HCT116 (cell line): ENCODE results near the gene NPB. TPM values are rescaled to one million over a fixed set of nuclear protein-coding genes. Genes with fewer than 3 reads are reported as not detected.

Source experiments
- ATAC-seq: fragments of 200-7000 bp; cut with Tn5 transposase; 2 replicates; pipeline ENCODE4 v1.9.1; 2020; ENCODE audit warnings: mild to moderate bottlenecking, moderate library complexity
- BruUV-seq: library from RNA; stranded (reverse); fragments of 400-500 nt; replicated peaks from 2 replicates; lab custom pipeline; 2021; lab: Mats Ljungman, UMichigan
- CTCF ChIA-PET: fragments of 300-600 bp; sonication (Branson Sonifier 250); formaldehyde crosslinking; loops from one replicate; lab custom pipeline; 2021; ENCODE audit warnings: antibody characterized with exemption; lab: Charles Lee
- POLR2A ChIA-PET: fragments of 300-600, 350-600 bp; sonication (Branson Sonifier 250); formaldehyde crosslinking; loops from one replicate; lab custom pipeline; 2021; ENCODE audit warnings: antibody characterized with exemption; lab: Charles Lee
- RAD21 ChIA-PET, 2 experiments: fragments of 300-600 bp; sonication (Branson Sonifier 250); formaldehyde crosslinking; loops; one replicate each; lab custom pipeline; 2023; ENCODE audit warnings: low total read pairs in 2 of 2; ENCODE audit not compliant: uncharacterized antibody in 2 of 2, unreplicated experiment in 2 of 2, low non-redundant PET in 1 of 2; lab: Charles Lee
- DNase-seq: peaks from one replicate; pipeline ENCODE4 v3.0.0-alpha.2; 2010; ENCODE audit warnings: low read depth, low spot score
- H2AFZ ChIP-seq: fragments of 200-600 bp; shearing (Covaris generic), sonication (generic); 2 replicates; pipeline ENCODE4 v1.6.1; 2017; ENCODE audit warnings: low read depth, mixed run types, mixed read lengths, antibody characterized with exemption, low read length; ENCODE audit not compliant: poor library complexity, severe bottlenecking
- H3K27ac ChIP-seq: 2 replicates; pipeline ENCODE4 v1.5.1; 2012; ENCODE audit warnings: low read depth, low read length
- H3K27me3 ChIP-seq: fragments of 200-600 bp; sonication (generic); 2 replicates; pipeline ENCODE4 v1.6.1; 2016; ENCODE audit warnings: mixed run types, low read length, mixed read lengths; ENCODE audit not compliant: insufficient read depth
- H3K36me3 ChIP-seq, 2 experiments: fragments of 200-500 bp in 1 of 2; fragments of 200-600 bp in 1 of 2; sonication (Bioruptor generic) in 1 of 2; sonication (generic) in 1 of 2; 2 replicates each; pipeline versions ENCODE4 v1.5.1 to v1.6.1; 2014 to 2016; ENCODE audit warnings: low read length in 2 of 2, inconsistent platforms in 1 of 2, mixed read lengths in 1 of 2, mixed run types in 1 of 2; ENCODE audit not compliant: insufficient read depth in 2 of 2, control insufficient read depth in 1 of 2
- H3K4me1 ChIP-seq, 2 experiments: fragments of 200-600 bp in 1 of 2; sonication (generic) in 1 of 2; 2 replicates each; pipeline versions ENCODE4 v1.5.1 to v1.6.1; 2012 to 2017; ENCODE audit warnings: low read length in 2 of 2, inconsistent platforms in 1 of 2, mild to moderate bottlenecking in 1 of 2, mixed read lengths in 1 of 2, mixed run types in 1 of 2, moderate library complexity in 1 of 2; ENCODE audit not compliant: insufficient read depth in 2 of 2, control insufficient read depth in 1 of 2
- H3K4me2 ChIP-seq: fragments of 200-600 bp; sonication (generic); 2 replicates; pipeline ENCODE4 v1.6.1; 2017; ENCODE audit warnings: mixed run types, low read length, mixed read lengths
- H3K4me3 ChIP-seq, 2 experiments: fragments of 200-600 bp in 1 of 2; sonication (generic) in 1 of 2; replicated peaks in 1 of 2; 2 replicates each; pipeline ENCODE4 v1.5.1; 2011 to 2016; ENCODE audit warnings: low read length in 2 of 2, control low read depth in 1 of 2, low read depth in 1 of 2, mild to moderate bottlenecking in 1 of 2, mixed read lengths in 1 of 2, mixed run types in 1 of 2
- H3K79me2 ChIP-seq: fragments of 200-600 bp; sonication (generic); 2 replicates; pipeline ENCODE4 v1.6.1; 2017; ENCODE audit warnings: mild to moderate bottlenecking, mixed run types, low read length, moderate library complexity, mixed read lengths; ENCODE audit not compliant: insufficient read depth
- H3K9ac ChIP-seq: fragments of 200-600 bp; sonication (generic); 2 replicates; pipeline ENCODE4 v1.6.1; 2016; ENCODE audit warnings: low read length, mixed read lengths
- H3K9me2 ChIP-seq: fragments of 200-600 bp; sonication (generic), shearing (Covaris generic); 2 replicates; pipeline ENCODE4 v1.6.1; 2017; ENCODE audit warnings: mixed run types, mild to moderate bottlenecking, moderate library complexity; ENCODE audit not compliant: insufficient read depth
- H3K9me3 ChIP-seq, 2 experiments: fragments of 200-500 bp in 1 of 2; fragments of 200-600 bp in 1 of 2; sonication (Bioruptor generic) in 1 of 2; sonication (generic) in 1 of 2; 2 replicates each; pipeline ENCODE4 v1.6.1; 2014 to 2017; ENCODE audit warnings: low read length in 2 of 2, mixed read lengths in 2 of 2, inconsistent platforms in 1 of 2, low read depth in 1 of 2, mild to moderate bottlenecking in 1 of 2, mixed run types in 1 of 2, moderate library complexity in 1 of 2; ENCODE audit not compliant: control insufficient read depth in 1 of 2, insufficient read depth in 1 of 2
- H4K20me1 ChIP-seq: fragments of 200-600 bp; sonication (generic), shearing (Covaris generic); 2 replicates; pipeline ENCODE4 v1.6.1; 2017; ENCODE audit warnings: mixed run types, mild to moderate bottlenecking, moderate library complexity; ENCODE audit not compliant: insufficient read depth
- ATF3 ChIP-seq: IDR thresholded peaks from 2 replicates; pipeline ENCODE4 v1.6.1; 2012
- CEBPB ChIP-seq: IDR thresholded peaks from 2 replicates; pipeline ENCODE4 v1.6.1; 2012; ENCODE audit warnings: low read depth
- CTCF ChIP-seq, 3 experiments: fragments of 200-600 bp in 1 of 3; sonication (generic) in 1 of 3; IDR thresholded peaks in 2 of 3; conservative IDR thresholded peaks in 1 of 3; 2 replicates each; pipeline ENCODE4 v1.5.1; 2012 to 2017; ENCODE audit warnings: low read depth in 2 of 3, low read length in 2 of 3, antibody characterized with exemption in 1 of 3, borderline replicate concordance in 1 of 3, control low read depth in 1 of 3, mild to moderate bottlenecking in 1 of 3, mixed read lengths in 1 of 3, mixed run types in 1 of 3, moderate library complexity in 1 of 3; ENCODE audit not compliant: insufficient read depth in 1 of 3
- EZH2 ChIP-seq: fragments of 200-600 bp; sonication (generic); IDR thresholded peaks from 2 replicates; pipeline ENCODE4 v1.6.1; 2017; ENCODE audit warnings: antibody characterized with exemption, mixed run types
- EZH2phosphoT487 ChIP-seq: fragments of 200-600 bp; IDR thresholded peaks from 2 replicates; pipeline ENCODE4 v1.6.1; 2018; ENCODE audit warnings: antibody characterized with exemption, borderline replicate concordance
- FOSL1 ChIP-seq: IDR thresholded peaks from 2 replicates; pipeline ENCODE4 v1.6.1; 2012; ENCODE audit warnings: low read depth
- JUND ChIP-seq: IDR thresholded peaks from 2 replicates; pipeline ENCODE4 v1.6.1; 2012
- POLR2AphosphoS5 ChIP-seq: IDR thresholded peaks from 2 replicates; pipeline ENCODE4 v1.6.1; 2011; ENCODE audit warnings: mild to moderate bottlenecking, low read depth, low read length, moderate library complexity
- RAD21 ChIP-seq: IDR thresholded peaks from 2 replicates; pipeline ENCODE4 v1.6.1; 2012; ENCODE audit warnings: low read depth, mild to moderate bottlenecking
- REST ChIP-seq: IDR thresholded peaks from 2 replicates; pipeline ENCODE4 v1.6.1; 2012; ENCODE audit warnings: low read depth
- SIN3A ChIP-seq: IDR thresholded peaks from 2 replicates; pipeline ENCODE4 v1.6.1; 2012; ENCODE audit warnings: low read depth
- SP1 ChIP-seq: IDR thresholded peaks from 2 replicates; pipeline ENCODE4 v1.6.1; 2012; ENCODE audit warnings: low read depth
- SRF ChIP-seq: IDR thresholded peaks from 2 replicates; pipeline ENCODE4 v1.6.1; 2012; ENCODE audit warnings: low read depth
- TCF7L2 ChIP-seq: IDR thresholded peaks from 2 replicates; pipeline ENCODE4 v1.7.0; 2011; ENCODE audit warnings: borderline replicate concordance, inconsistent platforms; ENCODE audit not compliant: insufficient read depth, insufficient read length; ENCODE audit errors: extremely low read depth
- YY1 ChIP-seq: IDR thresholded peaks from 2 replicates; pipeline ENCODE4 v1.6.1; 2011; ENCODE audit warnings: low read length, low read depth, moderate library complexity, mild to moderate bottlenecking; ENCODE audit not compliant: insufficient replicate concordance; ENCODE audit errors: extremely low read depth
- ZBTB33 ChIP-seq: IDR thresholded peaks from 2 replicates; pipeline ENCODE4 v1.6.1; 2011; ENCODE audit warnings: mild to moderate bottlenecking, low read length, moderate library complexity; ENCODE audit not compliant: insufficient replicate concordance; ENCODE audit errors: extremely low read depth
- ZNF274 ChIP-seq: fragments of 200-500 bp; sonication (Bioruptor generic); IDR thresholded peaks from 2 replicates; pipeline ENCODE4 v1.6.1; 2014; ENCODE audit warnings: mild to moderate bottlenecking, low read depth, low read length, inconsistent platforms
- intact Hi-C: fragments of 100-400 bp; cut with micrococcal nuclease; formaldehyde crosslinking; loops from 2 replicates; pipeline ENCODE4 v1.10.0; 2022
- total RNA-seq: library from RNA; stranded (reverse); gene quantifications from one replicate; pipeline ENCODE4 v1.2.1, GENCODE V29; 2021; ENCODE audit not compliant: unreplicated experiment

Gene NPB
- total RNA-seq, 1 experiment from 2014 or later = 1.2 TPM

GRCh38 chr17:81924557-81925532 lies 22.8 kb downstream of the NPB start:
- Histone ChIP-seq H3K4me1 (peaks cover 38 to 58% of the 10 kb centered on the region in 2 experiments), H3K4me2 (peak overlapping the region; percentile 80), H3K36me3 (peaks cover 9 to 29% of the 10 kb centered on the region in 2 experiments; a peak in 3 of 4 replicates), H3K9ac (peak overlapping the region; percentile 65), H3K79me2 (peaks cover 79% of the 10 kb centered on the region), H3K27me3 (no peaks in the 10 kb centered on the region), H4K20me1 (no peaks in the 10 kb centered on the region), H2AFZ (no peak overlapping the region), H3K27ac (peak overlapping the region; percentile 80; the same call in 1 of the 2 replicates), H3K4me3 (no peak overlapping the region), H3K9me3 (no peaks in the 10 kb centered on the region), H3K9me2 (no peaks in the 10 kb centered on the region)
- BruUV-seq = no TSS peak
- ChIA-PET POLR2A (interaction anchor here (1.9 to 4.6 kb wide), 2 partner anchors 8 to 12 kb away, joined by 7 to 18 read pairs; partner anchors contain the start of gene PYCR1), RAD21 (interaction anchor here in 1 of 2 experiments (0.6 kb wide), 1 partner anchor 98 kb away, joined by 5 read pairs; the partner anchor contains the start of gene LRRC45), CTCF (interaction anchor here (1.8 kb wide), 1 partner anchor 12 kb away, joined by 4 read pairs; no protein-coding TSS in a partner anchor)
- intact Hi-C loops = loop anchor here (5.0 kb wide), 1 partner anchor 53 kb away; the partner anchor contains the start of gene ARHGDIA
- ATAC-seq (no peak), DNase-seq (no peak)
- TF ChIP-seq EZH2 (no peak), JUND (no peak), SRF (no peak), SIN3A (no peak), ATF3 (no peak), CTCF (IDR thresholded peaks at IDR 0.05 in 2 of 3, conservative IDR thresholded peaks at IDR 0.05 in 1 of 3; ENCODE audit: borderline replicate concordance in 1 of 3, insufficient read depth in 1 of 3, low read depth in 2 of 3, low read length in 2 of 3) (no peak), POLR2AphosphoS5 (no peak), TCF7L2 (no peak), FOSL1 (no peak), ZBTB33 (no peak), YY1 (no peak), EZH2phosphoT487 (no peak), ZNF274 (no peak), CEBPB (no peak), REST (no peak), RAD21 (no peak), SP1 (no peak)
